ENCODE results near the gene FBXL3.

DNA sequence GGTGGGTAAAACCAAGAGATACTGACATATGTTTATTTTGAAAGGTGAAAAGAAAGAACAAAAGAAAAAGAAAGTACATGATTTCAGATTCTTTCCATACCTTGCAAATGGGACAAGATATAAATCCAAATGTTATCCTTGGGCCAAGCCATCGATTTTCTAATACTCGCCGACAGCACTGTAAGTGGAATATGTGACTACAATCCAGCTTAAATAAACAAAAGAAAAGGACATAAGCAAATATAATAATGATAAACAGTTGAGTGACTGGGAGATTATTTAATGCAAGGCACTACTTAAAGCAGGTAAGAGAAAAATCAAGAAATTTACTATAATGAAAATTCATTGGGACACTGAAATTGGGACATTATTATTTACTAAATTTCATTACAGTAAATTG lies 29.9 kb upstream of the FBXL3 start:
- TF ChIP-seq ZNF24 (tag by site-specific recombination; IDR thresholded peaks at IDR 0.05) (no peak), MYNN (tag by site-specific recombination; IDR thresholded peaks at IDR 0.05; ENCODE audit: borderline replicate concordance) (no peak), ZNF311 (tag by site-specific recombination; IDR thresholded peaks at IDR 0.05; ENCODE audit: borderline replicate concordance) (no peak), YY2 (tag by site-specific recombination; IDR thresholded peaks at IDR 0.05) (no peak), ZNF274 (IDR thresholded peaks at IDR 0.05; ENCODE audit: low read length) (no peak), ZNF274 (tag by site-specific recombination; IDR thresholded peaks at IDR 0.05; ENCODE audit: borderline replicate concordance) (no peak), ZNF549 (tag by site-specific recombination; IDR thresholded peaks at IDR 0.05) (no peak), ZNF404 (tag by site-specific recombination; IDR thresholded peaks at IDR 0.05) (no peak), ZNF785 (tag by site-specific recombination; IDR thresholded peaks at IDR 0.05) (no peak), ZNF677 (tag by site-specific recombination; IDR thresholded peaks at IDR 0.05) (no peak), ZNF423 (tag by site-specific recombination; IDR thresholded peaks at IDR 0.05) (no peak), ZNF558 (tag by site-specific recombination; IDR thresholded peaks at IDR 0.05) (no peak), ZNF184 (tag by site-specific recombination; IDR thresholded peaks at IDR 0.05) (no peak), ZFP41 (tag by site-specific recombination; IDR thresholded peaks at IDR 0.05; ENCODE audit: borderline replicate concordance) (no peak)
- TF ChIP-seq, protein P1, sequence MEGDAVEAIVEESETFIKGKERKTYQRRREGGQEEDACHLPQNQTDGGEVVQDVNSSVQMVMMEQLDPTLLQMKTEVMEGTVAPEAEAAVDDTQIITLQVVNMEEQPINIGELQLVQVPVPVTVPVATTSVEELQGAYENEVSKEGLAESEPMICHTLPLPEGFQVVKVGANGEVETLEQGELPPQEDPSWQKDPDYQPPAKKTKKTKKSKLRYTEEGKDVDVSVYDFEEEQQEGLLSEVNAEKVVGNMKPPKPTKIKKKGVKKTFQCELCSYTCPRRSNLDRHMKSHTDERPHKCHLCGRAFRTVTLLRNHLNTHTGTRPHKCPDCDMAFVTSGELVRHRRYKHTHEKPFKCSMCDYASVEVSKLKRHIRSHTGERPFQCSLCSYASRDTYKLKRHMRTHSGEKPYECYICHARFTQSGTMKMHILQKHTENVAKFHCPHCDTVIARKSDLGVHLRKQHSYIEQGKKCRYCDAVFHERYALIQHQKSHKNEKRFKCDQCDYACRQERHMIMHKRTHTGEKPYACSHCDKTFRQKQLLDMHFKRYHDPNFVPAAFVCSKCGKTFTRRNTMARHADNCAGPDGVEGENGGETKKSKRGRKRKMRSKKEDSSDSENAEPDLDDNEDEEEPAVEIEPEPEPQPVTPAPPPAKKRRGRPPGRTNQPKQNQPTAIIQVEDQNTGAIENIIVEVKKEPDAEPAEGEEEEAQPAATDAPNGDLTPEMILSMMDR (tag by site-specific recombination; IDR thresholded peaks at IDR 0.05): no peak

Measured in HEK293 (cell line).